Measurements from ENCODE around the gene GRK3. TPM values are rescaled to one million over a fixed set of nuclear protein-coding genes. Genes with fewer than 3 reads are reported as not detected.

The GRK3 gene
- total RNA-seq, 1 donor from 2014 or later: 3.8 TPM

DNA sequence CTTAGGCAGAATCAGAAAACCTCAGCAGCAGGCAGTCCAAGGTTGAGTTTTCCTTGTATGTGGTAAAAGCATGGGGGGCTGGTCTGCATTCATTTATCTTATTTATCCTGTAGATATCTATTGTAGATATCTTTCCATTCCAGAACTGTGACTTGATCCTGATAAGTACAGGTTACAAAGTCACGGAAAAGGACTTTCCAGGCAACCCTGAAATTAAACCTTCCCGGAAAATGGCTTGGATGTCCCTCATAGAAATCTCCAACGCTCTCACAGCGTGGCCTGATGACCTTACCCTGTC is 128.7 kb downstream of the GRK3 start:
- Histone ChIP-seq H3K9me3 (replicated peaks) (no peaks in the 10 kb centered on the region), H3K27ac (replicated peaks) (no peak overlapping the region), H3K4me1 (peaks cover 15% of the 10 kb centered on the region), H3K36me3 (no peaks in the 10 kb centered on the region), H3K4me3 (no peak overlapping the region), H3K27me3 (ENCODE audit: low read depth) (no peaks in the 10 kb centered on the region)
- intact Hi-C loops (cut with micrococcal nuclease): no loop called here
- DNase-seq: no peak
- TF ChIP-seq, protein P1, sequence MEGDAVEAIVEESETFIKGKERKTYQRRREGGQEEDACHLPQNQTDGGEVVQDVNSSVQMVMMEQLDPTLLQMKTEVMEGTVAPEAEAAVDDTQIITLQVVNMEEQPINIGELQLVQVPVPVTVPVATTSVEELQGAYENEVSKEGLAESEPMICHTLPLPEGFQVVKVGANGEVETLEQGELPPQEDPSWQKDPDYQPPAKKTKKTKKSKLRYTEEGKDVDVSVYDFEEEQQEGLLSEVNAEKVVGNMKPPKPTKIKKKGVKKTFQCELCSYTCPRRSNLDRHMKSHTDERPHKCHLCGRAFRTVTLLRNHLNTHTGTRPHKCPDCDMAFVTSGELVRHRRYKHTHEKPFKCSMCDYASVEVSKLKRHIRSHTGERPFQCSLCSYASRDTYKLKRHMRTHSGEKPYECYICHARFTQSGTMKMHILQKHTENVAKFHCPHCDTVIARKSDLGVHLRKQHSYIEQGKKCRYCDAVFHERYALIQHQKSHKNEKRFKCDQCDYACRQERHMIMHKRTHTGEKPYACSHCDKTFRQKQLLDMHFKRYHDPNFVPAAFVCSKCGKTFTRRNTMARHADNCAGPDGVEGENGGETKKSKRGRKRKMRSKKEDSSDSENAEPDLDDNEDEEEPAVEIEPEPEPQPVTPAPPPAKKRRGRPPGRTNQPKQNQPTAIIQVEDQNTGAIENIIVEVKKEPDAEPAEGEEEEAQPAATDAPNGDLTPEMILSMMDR (IDR thresholded peaks at IDR 0.05; ENCODE audit: borderline replicate concordance): no peak

- Histone ChIP-seq H3K36me3 (no peaks in the 10 kb centered on the region), H3K27ac (replicated peaks) (no peak overlapping the region), H3K4me1 (peaks cover 15% of the 10 kb centered on the region), H3K27me3 (ENCODE audit: low read depth) (no peaks in the 10 kb centered on the region), H3K9me3 (replicated peaks) (no peaks in the 10 kb centered on the region), H3K4me3 (no peak overlapping the region)
- TF ChIP-seq, protein P1 (IDR thresholded peaks at IDR 0.05; ENCODE audit: borderline replicate concordance): no peak
- intact Hi-C loops (cut with micrococcal nuclease): no loop called here
- DNase-seq: no peak
Observed at GRCh38 chr22:25694196-25694907, 129.9 kb downstream of the GRK3 start.

DNA sequence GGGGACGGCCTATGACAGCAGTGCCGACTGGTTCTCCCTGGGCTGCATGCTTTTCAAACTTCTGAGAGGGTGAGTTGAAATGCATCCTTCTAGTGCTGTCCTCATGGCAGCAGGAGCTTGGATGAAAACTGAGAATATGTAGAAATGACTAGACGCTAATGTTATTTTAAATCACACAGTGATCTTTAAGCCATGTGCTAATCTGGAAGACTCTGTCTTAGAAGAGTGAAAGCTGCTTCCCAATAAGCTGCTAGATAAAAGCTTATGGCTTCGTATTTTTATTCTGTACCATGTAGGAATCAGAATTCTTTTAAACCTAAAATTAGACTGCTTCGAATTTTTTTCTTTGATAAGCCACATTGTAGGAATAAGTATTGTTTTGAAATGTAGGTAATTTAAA is 130.7 kb downstream of the GRK3 start:
- no peaks in the 10 kb centered on the region for H3K9me3 ChIP-seq (replicated peaks)
- no peaks in the 10 kb centered on the region for H3K27me3 ChIP-seq (ENCODE audit: low read depth)
- no peak overlapping the region for H3K27ac ChIP-seq (replicated peaks)
- peaks cover 16% of the 10 kb centered on the region for H3K4me1 ChIP-seq
- TF ChIP-seq, protein P1 (IDR thresholded peaks at IDR 0.05; ENCODE audit: borderline replicate concordance): no peak
- no peak overlapping the region for H3K4me3 ChIP-seq
- no peaks in the 10 kb centered on the region for H3K36me3 ChIP-seq
- DNase-seq: no peak
- intact Hi-C loops (cut with micrococcal nuclease): no loop called here

DNA sequence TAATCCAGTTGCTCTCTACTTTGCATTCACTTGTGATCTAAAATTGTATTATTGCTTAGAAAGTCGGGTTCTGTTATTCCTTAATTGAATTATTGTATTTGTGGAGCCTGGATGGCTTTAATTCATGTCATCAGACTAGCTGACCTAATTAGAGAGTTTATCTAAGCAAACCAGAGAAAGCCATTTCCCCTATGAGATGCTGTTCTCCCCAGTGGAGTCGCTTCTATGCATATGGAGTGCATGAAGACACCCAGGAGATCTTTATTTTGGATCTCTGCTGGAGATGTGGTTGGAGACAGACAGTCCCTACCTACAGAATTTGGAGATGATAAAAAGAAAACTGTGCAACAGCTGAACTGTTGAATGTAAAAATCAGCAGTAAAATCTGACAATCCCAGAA is 132.3 kb downstream of the GRK3 start:
- Histone ChIP-seq H3K9me3 (replicated peaks) (no peaks in the 10 kb centered on the region), H3K36me3 (no peaks in the 10 kb centered on the region), H3K4me1 (peaks cover 24% of the 10 kb centered on the region), H3K27ac (replicated peaks) (no peak overlapping the region), H3K4me3 (no peak overlapping the region), H3K27me3 (ENCODE audit: low read depth) (no peaks in the 10 kb centered on the region)
- no peak for DNase-seq
- intact Hi-C loops (cut with micrococcal nuclease): no loop called here
- TF ChIP-seq, protein P1 (IDR thresholded peaks at IDR 0.05; ENCODE audit: borderline replicate concordance): no peak

DNA sequence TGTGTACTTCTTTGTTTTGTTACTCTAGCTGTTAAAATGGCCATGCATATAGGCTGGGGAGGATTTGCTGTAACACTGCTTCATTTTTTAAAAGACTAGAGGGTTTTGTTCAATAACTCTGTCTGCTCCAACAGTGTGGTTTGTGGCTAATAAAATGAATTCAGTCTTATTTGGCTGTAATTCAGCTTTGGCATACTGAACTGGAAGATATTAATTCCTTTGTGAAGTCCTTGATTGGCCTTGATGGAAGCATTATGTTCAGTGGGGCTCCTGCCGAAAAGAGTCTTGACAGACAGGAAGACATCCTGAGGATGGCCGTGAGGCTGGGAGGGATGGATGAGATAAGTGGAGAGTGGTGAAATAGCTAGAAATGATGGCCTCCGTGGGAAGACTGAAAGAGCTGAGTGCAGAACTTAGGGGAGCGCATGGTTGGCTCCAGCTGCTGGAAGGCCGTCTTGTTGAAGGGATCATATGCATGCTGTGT is 132.7 kb downstream of the GRK3 start:
- H3K27me3 ChIP-seq (ENCODE audit: low read depth): no peaks in the 10 kb centered on the region
- H3K9me3 ChIP-seq (replicated peaks): no peaks in the 10 kb centered on the region
- TF ChIP-seq, protein P1 (IDR thresholded peaks at IDR 0.05; ENCODE audit: borderline replicate concordance): no peak
- intact Hi-C loops (cut with micrococcal nuclease): no loop called here
- H3K4me1 ChIP-seq: peaks cover 26% of the 10 kb centered on the region
- no peak overlapping the region for H3K4me3 ChIP-seq
- H3K27ac ChIP-seq (replicated peaks): no peak overlapping the region
- H3K36me3 ChIP-seq: no peaks in the 10 kb centered on the region
- DNase-seq: no peak
